ENCODE measurements around the gene EMC10. TPM values are rescaled to one million over a fixed set of nuclear protein-coding genes. Genes with fewer than 3 reads are reported as not detected.

EMC10 gene
- total RNA-seq, 2 experiments from 2014 or later = 28.7 to 31.2 TPM

DNA sequence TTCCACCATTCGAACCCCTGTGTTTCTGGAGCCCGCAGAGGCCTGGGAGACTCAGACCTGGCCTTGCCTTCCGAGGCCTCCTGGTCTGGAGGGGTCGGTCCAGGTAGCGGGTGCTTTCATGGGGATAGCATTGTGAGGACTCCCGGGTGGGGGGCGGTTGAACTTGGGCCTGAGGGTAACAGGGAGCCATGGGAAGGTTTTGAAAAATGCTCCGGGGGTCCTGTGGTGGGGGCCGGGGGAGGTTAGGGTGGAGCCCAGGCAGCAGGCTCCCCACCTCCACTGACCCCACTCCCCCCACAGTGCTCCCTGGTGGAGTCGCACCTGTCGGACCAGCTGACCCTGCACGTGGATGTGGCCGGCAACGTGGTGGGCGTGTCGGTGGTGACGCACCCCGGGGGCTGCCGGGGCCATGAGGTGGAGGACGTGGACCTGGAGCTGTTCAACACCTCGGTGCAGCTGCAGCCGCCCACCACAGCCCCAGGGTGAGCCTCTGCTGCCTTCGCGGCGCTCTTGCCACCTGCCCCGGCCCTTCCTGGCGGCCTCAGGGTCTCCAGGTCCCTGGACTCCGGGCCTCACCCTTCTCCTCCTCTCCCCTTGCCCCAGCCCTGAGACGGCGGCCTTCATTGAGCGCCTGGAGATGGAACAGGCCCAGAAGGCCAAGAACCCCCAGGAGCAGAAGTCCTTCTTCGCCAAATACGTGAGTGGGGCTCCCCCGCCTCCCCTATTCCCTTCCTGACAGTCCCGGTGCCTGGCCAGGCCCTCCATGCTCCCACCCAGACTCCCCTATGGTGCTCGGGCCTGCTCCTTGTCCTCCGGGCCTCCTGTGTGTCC lies 4.2 kb downstream of the EMC10 start:
- CTCF ChIA-PET = interaction anchor here (0.8 kb wide), 1 partner anchor 123 kb away, joined by 3 read pairs; no protein-coding TSS in a partner anchor
- no peaks in the 10 kb centered on the region for H3K9me3 Mint-ChIP-seq
- DNase-seq (no peak), ATAC-seq (no peak)
- H3K4me1 Mint-ChIP-seq (ENCODE audit: low read depth) = peaks cover 20% of the 10 kb centered on the region
- H3K4me3 Mint-ChIP-seq = no peak overlapping the region
- intact Hi-C loops (cut with micrococcal nuclease) = no loop called here
- peaks cover 32% of the 10 kb centered on the region for H3K36me3 Mint-ChIP-seq (ENCODE audit: low read depth)
- TF ChIP-seq, protein P1, sequence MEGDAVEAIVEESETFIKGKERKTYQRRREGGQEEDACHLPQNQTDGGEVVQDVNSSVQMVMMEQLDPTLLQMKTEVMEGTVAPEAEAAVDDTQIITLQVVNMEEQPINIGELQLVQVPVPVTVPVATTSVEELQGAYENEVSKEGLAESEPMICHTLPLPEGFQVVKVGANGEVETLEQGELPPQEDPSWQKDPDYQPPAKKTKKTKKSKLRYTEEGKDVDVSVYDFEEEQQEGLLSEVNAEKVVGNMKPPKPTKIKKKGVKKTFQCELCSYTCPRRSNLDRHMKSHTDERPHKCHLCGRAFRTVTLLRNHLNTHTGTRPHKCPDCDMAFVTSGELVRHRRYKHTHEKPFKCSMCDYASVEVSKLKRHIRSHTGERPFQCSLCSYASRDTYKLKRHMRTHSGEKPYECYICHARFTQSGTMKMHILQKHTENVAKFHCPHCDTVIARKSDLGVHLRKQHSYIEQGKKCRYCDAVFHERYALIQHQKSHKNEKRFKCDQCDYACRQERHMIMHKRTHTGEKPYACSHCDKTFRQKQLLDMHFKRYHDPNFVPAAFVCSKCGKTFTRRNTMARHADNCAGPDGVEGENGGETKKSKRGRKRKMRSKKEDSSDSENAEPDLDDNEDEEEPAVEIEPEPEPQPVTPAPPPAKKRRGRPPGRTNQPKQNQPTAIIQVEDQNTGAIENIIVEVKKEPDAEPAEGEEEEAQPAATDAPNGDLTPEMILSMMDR (IDR thresholded peaks at IDR 0.05) = no peak
- POLR2A ChIA-PET = no interaction called here
- H3K27me3 Mint-ChIP-seq = no peaks in the 10 kb centered on the region
- no peak overlapping the region for H3K27ac Mint-ChIP-seq

DNA sequence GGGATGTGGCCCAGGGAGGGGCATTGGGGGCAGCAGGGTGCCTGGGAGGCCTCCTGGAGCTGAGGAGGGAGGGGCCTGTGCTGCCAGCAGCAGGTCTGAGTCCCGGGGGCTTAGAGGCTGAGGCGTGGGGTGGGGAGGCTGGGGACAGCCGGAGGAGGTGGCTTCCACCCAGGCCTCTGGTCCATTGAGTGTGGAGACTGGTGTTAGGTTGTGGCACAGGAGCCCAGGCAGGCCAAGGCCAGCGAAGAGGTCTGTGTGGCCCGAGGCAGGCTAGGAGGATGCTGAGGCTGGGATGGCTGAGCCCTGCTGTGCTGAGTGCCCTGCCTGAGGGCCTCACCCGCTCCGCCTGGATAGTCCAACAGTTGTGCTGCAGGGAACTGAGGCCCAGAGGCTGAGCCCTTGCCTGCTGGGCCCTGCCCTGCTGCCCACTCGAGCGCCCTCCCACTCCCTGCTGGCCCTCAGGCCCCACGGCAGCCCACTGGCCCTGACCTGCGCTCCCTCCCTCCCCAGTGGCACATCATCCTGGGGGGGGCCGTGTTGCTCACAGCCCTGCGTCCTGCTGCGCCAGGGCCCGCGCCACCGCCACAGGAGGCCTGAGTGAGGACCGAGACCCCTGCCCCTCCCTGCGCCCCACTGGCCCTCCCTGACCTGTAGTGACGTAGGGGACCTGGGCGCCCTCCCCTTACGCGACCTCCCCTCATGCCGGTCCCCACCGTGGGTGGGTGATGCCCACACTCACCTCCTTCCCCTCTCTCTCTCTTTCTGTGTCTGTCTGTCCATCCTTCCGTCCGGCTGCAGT lies 5.2 kb downstream of the EMC10 start:
- POLR2A ChIA-PET = no interaction called here
- CTCF ChIA-PET = no interaction called here
- TF ChIP-seq, protein P1 (IDR thresholded peaks at IDR 0.05) = no peak
- no peaks in the 10 kb centered on the region for H3K27me3 Mint-ChIP-seq
- ATAC-seq (no peak), DNase-seq (no peak)
- no peak overlapping the region for H3K27ac Mint-ChIP-seq
- peaks cover 2% of the 10 kb centered on the region for H3K9me3 Mint-ChIP-seq
- intact Hi-C loops (cut with micrococcal nuclease) = no loop called here
- peaks cover 36% of the 10 kb centered on the region for H3K36me3 Mint-ChIP-seq (ENCODE audit: low read depth)
- H3K4me1 Mint-ChIP-seq (ENCODE audit: low read depth) = peaks cover 18% of the 10 kb centered on the region
- no peak overlapping the region for H3K4me3 Mint-ChIP-seq

DNA sequence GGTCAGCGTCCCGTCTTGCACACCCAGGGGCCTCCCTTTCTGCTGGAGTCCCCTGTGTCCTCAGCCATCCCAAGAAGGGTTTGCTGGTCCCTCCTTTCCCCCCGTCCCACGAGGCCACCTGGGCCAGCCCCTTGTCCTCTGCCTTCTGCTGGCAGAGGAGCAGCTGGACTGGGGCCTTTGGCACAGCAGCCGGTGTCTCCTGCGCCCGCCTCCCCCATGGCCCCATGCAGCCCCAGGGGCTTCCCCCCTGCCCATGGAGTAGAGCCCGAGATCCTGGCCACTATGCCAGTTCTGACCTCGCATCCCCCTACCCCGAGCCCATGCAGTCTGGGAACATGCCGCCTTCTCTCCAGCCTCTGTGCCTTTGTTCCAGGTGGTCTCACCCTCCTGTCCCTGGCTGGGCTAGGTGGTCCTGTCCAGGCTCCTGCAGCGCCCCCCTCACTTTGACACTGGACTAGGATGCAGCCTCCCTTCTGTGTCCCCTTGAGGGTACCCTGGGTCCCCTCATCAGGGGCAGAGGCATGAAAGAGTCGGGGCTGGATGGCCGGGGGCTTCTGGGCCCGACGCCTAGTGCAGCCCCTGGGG lies 6.1 kb downstream of the EMC10 start:
- Mint-ChIP-seq H3K27me3 (no peaks in the 10 kb centered on the region), H3K4me1 (ENCODE audit: low read depth) (peaks cover 13% of the 10 kb centered on the region), H3K9me3 (peaks cover 5% of the 10 kb centered on the region), H3K27ac (no peak overlapping the region), H3K36me3 (ENCODE audit: low read depth) (peaks cover 36% of the 10 kb centered on the region), H3K4me3 (no peak overlapping the region)
- intact Hi-C loops (cut with micrococcal nuclease) = no loop called here
- ChIA-PET POLR2A (no interaction called here), CTCF (no interaction called here)
- TF ChIP-seq, protein P1 (IDR thresholded peaks at IDR 0.05) = no peak
- no peak for DNase-seq
- no peak for ATAC-seq

DNA sequence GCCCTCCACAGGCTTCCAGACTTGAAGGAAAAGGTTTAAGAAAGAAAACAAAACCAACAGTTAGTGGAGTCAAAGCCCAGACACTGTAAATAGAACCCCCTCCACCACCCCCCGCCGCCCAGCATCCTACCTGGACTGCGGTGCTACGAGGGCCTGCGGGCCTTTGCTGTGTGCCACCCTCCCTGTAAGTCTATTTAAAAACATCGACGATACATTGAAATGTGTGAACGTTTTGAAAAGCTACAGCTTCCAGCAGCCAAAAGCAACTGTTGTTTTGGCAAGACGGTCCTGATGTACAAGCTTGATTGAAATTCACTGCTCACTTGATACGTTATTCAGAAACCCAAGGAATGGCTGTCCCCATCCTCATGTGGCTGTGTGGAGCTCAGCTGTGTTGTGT lies 6.6 kb downstream of the EMC10 start:
- intact Hi-C loops (cut with micrococcal nuclease) = no loop called here
- Mint-ChIP-seq H3K27ac (no peak overlapping the region), H3K4me1 (ENCODE audit: low read depth) (peaks cover 10% of the 10 kb centered on the region), H3K4me3 (no peak overlapping the region), H3K9me3 (peaks cover 5% of the 10 kb centered on the region), H3K27me3 (no peaks in the 10 kb centered on the region), H3K36me3 (ENCODE audit: low read depth) (peaks cover 31% of the 10 kb centered on the region)
- TF ChIP-seq, protein P1 (IDR thresholded peaks at IDR 0.05) = no peak
- no peak for ATAC-seq
- ChIA-PET POLR2A (no interaction called here), CTCF (no interaction called here)
- no peak for DNase-seq
